Tongue (tissue), 2 donors: ENCODE data around the gene POLA2. TPM values are rescaled to one million over a fixed set of nuclear protein-coding genes. Genes with fewer than 3 reads are reported as not detected.

Experiments used
- DNase-seq: peaks from one replicate; pipeline ENCODE4 v3.0.0-alpha.2; 2015
- total RNA-seq: library from RNA; depleted of rRNA; stranded (reverse); fragments of >200 nt; gene quantifications from one replicate; pipeline ENCODE4 v1.2.3, GENCODE V29; 2014

POLA2 gene
- total RNA-seq, 1 donor from 2014 or later, result 10.3 TPM

DNA sequence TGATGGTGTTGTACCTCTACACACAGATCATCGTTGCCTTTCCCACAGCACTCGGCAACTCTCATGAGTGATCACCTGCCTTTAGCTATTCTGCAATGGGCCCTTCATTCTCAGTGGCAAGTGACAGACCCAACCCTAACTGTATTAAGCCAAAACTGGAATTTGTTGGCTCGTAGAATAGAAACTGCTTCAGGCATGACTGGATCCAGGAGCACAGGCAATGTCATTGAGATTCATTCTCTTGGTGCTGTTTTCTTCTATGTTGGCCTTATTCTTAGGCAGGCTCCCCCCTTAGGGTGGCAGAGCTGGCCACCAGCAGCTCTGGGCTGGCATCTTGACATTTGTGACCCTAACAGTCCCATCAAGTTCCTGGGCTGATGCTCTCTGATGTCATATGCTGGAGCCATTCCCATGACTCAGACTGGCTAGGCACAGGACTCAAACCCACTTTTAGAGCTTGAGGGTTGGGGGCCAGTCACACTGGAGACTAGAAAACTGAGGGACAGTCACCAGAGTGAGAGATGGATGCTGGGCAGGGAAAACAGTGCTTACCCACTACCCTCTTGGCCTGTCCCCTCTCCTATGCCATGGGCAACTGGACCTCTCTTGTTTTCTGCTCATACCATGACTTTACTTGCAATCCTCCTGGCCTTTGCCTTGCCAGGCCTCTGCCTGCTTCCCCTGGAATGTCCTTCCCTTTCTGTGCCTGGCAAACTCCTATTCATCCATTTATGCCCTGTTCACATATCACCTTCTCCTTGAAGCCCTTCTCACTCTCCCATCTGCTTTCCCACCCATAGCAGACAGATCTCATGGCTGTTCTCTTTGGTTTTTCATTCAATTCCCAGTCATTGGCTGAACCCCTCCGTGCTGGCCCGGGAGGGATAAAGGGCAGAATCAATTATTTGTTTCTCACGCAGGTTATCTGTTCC is 45.8 kb downstream of the POLA2 start:
- no peak for DNase-seq

DNA sequence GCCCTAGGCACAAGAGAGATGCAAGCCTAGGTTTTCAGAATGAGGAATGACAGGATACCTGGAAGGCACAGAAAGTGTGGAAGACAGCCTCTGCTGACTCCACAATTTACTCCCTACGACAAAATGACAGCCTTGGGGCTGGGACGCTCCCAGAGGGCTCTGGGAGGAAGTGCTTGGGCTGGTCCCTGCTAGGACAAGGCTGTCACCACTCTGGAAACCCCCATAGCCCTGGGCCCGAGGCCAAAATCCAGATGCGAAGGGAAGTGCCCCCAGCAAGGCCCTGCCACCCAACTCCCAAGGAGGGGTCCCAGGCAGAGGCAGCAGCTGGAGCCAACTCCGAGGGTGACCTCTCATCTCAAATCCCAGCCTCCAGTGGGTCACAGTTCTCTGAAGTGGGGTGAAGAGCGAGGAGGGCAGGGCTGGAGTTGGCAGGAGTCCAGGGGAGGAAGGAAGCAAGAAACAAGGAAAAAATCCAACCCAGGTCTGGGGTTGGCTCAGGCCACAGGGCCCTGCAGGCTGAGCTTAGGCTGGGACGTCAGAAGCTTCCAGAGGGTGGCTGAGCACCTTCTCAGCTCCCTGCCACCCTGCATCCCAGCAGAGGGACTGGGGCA is 46.6 kb downstream of the POLA2 start:
- DNase-seq, result no peak

DNA sequence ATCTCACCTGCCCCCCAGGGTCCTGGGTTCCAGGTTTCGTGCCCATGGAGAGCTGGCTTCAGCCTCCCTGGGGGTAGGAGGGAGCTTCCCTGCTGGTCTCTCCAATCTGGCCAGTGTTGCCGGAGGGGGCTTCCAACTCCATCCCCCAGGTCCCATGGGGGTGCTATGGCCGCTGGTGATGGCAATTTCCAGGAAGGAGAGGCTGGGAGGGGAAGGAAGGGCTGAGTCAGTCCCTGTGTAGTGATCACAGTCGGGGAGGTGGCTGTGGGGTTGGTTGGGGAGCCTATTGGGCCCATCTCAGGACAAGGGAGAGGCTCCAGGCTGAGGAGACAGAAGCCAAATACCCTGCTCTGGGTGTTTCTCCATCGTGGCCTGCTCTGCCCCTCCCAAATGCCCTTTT is 47.2 kb downstream of the POLA2 start:
- DNase-seq, result no peak

DNA sequence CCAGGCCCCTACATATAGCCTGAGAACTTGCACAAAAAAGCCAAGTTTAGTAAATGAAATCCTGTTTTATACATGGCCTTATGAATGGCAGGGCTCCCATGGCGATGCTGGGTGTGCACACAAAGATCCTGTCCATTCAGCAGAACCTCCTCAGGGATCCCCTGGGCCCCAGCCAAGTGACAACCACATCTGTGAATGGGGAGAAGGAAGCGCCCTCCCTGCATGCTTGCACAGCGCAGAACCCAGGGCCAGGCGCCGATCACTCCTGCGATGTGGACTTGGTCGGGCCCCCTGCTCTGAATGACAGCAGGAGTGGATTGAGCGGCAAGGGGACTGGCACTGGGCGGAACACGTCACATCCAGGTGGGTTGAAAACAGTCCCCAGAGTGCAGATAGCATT is 48.5 kb downstream of the POLA2 start:
- DNase-seq, result no peak

DNA sequence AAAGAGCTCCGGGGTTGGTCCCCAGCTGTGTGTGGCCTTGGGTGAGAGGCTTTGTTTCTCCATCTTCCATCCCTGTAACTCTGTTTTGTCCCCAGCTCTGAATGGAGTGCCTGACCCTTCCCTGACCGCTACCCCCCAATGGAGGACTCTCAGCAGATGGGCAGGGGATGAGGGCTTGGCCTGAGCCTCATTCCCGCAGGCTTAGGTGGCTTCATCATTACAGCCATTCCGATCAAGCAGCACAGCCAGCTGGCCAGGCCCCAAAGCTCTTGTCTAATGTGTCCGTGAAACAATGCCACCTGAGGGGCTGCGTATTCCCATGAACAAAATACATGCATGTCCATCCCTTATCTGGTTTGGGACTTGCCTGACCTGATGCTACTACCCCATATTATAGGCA is 49.0 kb downstream of the POLA2 start:
- peak; percentile 57 for DNase-seq

DNA sequence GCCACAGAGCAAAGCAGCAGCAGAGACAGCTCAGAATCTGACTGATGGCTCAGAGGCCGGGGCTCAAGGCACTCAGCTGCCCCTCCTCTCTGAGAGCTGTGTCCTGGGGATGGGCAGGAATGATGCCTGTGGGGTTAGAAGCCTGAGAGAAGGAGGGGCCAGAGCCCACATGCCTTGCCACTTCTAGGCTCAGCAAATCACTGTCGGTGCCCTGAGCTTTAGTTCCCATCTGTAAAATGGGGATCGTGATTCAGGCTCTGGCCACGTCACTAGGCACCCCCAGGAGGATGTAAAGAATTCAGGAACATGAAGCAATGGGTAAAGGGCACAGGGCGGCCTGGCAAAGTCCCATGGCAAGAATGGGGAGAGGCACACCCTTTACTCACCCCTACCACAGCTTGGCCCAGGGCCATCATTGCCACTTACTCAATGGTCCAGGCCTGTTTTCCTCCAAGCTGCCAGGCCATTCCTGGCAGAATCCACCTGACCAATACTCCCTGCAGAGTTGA is 49.5 kb downstream of the POLA2 start:
- no peak for DNase-seq

DNA sequence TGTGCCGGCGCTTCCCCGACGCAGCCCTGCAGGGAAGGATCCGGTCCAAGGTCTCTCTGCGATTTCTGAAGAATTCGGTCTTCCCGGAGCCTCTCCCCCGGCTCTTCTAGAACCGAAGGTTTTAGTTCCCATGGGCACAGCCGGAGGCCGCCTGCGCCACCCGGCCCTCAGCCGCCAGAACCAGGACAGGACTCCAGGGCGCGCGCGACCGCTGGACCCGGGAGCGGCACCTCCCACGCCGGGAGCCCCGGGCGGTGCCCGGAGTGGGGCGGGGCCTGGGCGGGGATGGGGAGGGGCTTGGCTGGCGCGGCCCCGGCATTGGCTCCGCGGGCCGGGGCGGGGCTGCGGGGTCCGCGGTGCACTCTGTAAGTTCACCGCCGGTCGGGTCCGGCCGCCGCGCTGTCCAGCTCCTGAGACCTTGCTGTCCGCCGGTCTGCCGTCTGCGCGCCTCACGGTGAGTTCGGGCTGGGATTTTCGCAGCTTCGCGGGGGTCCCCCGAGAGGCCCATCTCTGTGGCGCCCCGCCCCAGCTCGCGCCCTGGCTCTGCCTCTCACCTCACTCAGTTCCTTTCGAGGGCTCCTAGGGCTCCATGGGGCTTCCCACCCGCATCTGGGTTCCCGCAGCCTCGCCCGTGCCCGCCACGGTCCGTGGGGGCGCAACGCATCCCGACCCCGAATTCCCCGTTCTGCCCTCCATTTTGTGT is 52.9 kb downstream of the POLA2 start, which contains the start of gene CDC42EP2:
Gene CDC42EP2 (plus strand): TSS at position 366 of the 703 bp plus-strand sequence. CDS start 6,033 bp downstream, outside the sequence.
- peak; percentile 93 for DNase-seq

DNA sequence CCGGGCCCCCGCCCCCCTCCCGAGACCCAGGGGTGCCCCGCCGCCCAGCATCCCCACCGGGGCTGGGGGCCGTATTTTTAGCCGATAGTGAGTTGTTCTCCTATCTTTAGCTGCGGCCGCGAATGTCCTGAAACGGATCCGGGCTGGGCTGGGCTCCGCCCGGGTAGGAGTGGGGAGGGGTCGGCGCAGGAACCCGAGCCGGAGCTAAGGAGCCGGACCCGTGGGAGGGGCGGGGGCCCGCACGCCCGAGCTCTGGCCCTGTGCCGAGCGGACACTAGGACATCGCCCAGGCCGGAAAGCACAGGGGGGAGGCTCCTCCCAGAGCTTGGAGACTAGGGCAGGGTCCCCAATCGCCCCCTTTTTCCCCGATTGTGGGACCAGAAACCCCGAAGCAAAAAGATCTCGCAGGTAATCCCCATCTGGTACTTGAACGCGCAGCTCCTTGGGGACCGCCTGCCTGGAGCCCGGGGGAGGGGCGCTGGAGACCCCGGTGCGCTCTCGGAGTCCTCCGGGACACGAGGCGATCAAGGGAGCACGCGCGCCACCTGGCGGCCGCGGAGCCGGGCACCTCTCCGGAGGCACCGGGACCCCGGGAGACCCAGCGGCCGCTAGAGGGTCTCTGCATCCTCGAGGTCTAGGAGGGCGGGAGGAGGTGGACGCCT is 53.6 kb downstream of the POLA2 start:
- DNase-seq, result peak; percentile 91

DNA sequence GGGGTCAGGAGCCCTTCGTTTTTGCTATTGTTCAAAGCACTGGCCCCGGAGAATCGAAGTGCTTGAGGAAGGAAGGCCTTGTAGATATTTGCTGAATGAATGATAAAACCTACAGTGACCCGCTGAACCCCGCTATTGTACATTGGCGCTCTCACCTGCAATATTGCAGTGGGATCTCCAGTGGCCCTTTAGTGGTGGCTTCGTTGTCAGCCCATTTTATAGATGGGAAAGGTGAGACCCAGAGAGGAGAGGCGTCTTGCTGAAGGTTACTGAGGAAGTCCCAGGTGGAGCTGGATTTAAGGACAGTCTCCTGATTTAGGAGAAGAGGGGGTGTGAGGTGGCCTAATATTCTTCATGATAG is 54.1 kb downstream of the POLA2 start:
- no peak for DNase-seq

DNA sequence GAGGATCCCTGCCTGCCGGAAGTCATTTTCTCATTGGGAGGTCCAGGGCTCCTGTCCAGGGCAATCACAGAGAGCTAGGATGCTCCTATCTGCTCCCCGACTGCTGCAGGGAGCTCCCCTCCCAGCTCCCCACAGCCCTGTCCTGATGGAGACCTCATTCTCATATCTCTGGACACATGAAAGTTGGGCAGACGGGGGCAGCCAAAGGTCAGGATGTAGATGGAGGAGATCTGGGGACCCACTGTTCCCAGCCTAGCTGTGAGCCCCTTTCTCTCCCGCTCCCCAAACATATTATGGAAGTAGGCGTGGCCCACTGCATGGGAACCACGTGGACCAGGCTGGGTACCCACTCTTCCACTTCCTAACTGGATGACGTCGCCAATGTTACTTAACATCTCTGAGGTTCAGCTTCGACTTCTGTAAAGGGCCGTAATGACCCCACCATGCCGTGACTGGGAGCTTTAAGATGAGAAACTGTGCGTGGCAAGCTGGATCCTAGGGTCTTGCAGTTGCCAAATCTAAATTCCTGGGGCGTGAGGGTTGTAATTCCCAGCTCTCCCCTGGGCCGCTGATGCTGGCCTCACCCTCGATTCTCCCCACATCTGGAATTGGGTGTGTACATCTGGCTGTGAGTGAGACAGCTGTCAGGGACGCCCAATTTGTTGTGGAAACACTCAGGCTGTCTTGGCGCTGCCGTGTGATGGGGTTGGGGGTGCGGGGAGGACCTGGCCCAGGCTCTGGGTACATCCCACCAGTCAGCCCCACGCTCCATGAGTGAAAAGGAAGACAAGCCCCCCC is 54.7 kb downstream of the POLA2 start:
- peak; percentile 93 for DNase-seq

DNA sequence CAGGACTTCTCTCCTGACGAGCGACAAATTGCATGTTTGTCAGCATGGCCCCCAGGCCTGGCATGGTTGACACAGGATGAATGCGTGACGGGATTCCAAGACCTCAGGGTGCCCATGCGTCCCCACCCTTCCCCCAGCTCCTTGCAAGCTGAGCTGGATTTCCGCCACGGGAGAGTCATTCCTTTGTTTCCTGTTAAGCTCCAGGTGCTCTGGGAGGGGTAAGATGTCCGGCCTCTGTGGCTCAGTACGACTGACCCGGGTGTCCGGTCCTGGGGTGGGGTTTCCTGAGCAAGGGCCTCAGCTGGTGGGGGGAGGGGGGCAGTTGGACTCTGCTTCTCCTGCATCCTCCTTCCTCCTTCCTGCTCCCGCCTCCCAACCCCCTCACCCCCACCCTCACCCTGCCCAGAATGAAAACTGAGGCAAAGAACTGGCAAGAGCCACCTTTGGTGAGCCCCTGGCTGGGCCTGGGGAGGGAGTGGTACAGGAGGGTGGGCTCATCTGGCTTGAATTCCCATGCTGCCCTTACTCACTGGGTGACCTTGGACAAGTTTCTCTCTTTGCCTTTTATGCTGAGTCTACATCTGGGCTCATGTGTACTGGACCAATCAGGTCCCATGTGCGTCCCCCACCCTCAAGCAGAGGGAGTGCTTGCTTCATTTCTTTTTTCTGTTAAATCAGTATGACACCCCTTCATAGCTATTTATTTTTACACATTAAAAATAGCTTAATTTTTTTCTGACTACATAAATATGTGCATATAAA is 55.4 kb downstream of the POLA2 start:
- DNase-seq, result peak; percentile 88

DNA sequence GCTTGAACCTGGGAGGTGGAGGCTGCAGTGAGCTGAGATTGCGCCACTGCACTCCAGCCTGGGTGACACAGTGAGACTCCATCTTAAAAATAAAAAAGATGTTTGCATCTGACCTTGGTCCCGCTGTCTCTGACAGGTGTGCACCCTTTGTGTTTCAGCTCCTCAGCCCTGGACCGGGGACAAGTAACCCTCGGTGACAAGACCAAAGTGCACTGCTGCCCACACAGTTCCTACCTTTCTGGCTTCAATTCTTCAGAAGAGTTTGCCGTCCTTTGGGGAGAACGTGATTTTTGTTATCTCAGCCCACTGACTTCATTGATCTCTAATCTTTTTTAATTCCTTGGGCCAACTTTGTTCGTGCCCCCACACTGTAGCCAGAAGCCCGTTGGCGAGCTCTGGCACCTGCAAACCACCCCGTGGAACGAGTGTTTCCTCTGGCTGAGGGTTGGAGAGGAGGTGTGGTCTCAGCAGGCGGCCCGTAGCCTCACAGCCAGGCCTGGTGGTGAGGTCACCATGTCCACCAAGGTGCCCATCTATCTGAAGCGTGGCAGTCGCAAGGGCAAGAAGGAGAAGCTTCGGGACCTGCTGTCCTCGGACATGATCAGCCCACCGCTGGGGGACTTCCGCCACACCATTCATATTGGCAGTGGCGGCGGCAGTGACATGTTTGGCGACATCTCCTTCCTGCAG is 58.8 kb downstream of the POLA2 start:
- DNase-seq, result no peak

DNA sequence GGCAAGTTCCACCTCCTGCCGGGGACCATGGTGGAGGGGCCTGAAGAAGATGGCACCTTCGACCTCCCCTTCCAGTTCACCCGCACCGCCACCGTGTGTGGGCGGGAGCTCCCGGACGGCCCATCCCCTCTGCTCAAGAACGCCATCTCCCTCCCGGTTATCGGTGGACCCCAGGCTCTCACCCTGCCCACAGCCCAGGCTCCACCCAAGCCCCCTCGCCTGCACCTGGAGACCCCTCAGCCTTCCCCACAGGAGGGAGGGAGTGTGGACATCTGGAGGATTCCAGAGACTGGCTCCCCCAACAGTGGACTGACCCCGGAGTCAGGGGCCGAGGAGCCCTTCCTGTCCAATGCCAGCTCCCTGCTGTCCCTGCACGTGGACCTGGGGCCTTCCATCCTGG is 59.3 kb downstream of the POLA2 start:
- DNase-seq, result no peak

DNA sequence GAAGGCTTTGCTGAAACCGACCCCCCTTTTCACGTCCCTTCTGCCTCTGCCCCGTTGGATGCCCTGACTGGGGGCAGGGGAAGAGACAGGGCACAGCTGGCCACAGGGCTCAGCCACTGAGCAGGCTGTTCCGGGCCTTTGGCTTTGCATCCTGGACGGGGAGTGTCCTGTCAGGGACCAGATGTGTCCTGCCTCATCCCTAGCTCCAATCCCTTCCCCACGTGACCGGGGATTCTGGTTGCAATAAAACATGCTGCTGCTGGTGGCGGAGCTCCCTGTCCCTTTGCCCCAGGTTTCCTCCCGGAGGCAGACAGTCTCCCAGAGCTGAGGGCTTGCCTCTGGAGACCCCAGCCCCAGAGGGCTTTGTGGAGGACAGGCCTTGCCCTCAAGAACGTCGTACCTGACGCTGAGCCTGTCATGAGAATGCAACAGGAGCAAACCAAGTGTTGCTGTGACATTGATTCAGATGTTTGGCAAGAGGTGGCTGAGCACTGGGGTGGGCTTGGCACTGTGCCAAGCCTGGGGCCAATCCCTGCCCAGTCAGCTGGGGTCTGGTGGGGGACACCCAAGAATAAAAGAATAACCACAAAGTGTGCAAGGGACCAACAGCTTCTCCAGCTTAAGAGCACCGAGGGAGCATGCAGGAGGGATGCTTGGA is 60.2 kb downstream of the POLA2 start:
- DNase-seq, result peak; percentile 70

DNA sequence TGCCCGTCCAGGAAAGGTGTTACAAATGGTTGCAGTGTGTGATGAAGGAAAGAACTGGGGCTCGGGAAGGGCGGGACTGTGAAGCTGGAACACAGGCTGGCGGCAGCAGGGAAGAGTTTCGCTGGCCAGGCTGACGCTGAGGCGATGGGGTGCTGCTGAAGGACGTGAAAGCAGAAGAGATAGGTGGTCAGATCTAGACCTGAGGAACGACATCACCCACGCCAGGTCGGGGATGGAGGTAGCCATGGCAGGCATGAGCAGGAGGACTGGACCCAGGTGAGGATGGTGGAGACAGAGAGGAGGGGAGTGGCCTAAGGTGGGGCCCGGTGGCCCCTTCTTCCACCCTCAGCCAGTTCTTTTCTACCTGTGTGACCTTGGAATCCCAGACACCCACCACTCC is 62.1 kb downstream of the POLA2 start:
- no peak for DNase-seq

DNA sequence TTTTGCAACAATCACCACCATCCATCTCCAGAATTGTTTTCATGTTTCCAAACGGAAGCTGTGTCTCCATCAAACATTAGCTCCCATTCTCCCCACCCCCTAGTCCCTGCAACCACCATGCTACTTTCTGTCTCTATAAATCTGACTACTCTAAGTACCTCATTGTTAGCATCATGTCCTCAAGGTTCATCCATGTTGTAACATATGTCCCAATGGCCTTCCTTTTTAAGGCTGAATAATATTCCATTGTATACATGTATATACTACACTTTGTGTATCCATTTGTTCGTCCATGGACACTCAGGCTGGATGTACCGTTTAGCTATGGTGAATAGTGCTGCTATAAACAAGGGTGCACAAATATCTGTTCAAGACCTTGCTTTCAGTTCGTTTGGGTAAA is 63.7 kb downstream of the POLA2 start:
- no peak for DNase-seq

DNA sequence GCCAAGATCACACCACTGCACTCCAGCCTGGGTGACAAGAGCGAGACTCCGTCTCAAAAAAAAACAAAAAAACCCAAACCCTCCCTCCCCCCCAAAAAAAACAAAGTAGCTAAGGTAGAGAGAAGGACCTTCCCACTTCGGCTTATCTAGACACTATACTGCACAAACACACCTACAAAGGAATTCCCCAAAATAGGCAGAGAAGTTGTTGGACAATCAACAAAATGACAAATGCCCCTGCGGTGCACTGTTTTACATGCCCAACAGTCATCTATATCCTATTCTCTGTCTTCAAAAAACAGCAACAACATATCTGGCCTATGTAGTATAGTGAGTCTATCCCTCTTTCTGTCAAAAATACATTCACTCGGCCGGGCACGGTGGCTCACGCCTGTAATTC is 65.3 kb downstream of the POLA2 start:
- DNase-seq, result no peak

DNA sequence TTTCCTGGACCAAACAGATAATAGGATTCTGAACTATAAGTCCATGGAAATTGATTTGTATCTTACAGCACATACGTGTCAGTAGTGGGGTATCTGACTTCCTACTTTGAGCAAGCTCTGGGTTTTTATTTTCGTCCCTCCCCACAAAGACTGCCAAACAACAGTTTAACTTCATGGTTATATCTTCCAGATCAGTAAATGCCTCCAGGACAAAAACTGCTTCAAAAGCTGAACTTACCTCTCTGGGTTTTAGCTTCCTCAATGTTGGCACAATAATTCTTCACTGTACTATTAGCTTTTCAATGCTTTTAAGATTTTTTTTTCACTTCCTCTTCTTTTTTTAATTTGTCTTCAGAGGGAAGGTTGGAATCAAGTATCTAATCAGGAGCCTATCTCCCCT is 67.7 kb downstream of the POLA2 start:
- no peak for DNase-seq

DNA sequence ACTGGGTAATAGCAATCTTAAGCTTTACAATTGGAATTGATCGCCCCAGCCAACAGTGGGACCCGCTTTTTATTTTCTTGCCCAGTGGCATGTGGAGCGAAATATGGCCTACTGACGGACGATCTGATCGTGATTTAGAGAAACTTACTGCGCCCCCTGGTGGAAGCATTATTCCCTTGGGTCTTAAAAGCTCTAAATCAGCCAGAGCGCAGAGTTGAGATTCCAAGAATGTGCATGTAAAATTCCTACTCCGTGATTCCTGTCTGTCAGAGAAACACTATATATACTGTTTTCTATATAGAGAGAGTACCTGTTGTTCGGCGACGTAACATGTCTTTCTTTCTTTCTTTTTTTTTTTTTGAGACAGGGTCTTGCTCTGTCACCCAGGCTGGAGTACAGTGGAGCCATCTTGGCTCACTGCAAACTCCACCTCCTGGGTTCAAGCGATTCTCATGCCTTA is 68.2 kb downstream of the POLA2 start:
- peak; percentile 96 for DNase-seq
